ENCODE results near the gene PPIF. TPM values are rescaled to one million over a fixed set of nuclear protein-coding genes. Genes with fewer than 3 reads are reported as not detected.

The PPIF gene
- total and polyA plus RNA-seq, 8 donors, result 29.7 to 75.6 (median 31.0) TPM

DNA sequence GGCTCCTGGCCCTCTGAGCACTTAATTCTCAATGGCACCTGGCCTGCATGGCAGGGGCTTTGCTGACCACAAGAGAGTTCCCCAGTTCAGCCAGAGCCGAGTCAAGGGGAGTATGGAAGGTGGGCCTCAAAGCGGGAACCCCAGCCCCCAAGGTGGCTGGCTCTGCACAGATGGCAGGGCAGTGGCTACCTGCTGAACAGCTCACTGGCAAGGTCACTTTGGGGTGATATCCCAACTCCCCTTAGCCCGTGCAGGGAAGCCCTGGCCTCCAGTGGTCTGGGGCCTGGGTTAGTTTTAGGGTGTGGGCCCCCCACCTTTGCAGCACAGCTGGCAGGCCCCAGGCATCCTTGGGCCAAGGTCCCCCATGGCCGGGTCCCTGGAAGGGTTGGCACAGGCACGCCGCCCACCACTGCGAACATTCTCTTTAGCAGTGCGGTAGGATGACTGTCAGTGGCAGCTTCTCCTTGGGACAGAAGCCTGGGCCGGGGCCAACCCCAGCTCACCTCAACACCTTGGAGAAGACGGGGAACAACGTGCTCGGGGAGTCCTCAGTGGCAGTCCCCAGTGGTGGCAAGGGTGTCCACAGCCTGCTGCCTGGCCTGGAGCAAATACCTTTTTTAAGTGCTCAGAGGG, 36.8 kb downstream of the PPIF start:
- intact Hi-C loops (cut with DNase I), result no loop called here

DNA sequence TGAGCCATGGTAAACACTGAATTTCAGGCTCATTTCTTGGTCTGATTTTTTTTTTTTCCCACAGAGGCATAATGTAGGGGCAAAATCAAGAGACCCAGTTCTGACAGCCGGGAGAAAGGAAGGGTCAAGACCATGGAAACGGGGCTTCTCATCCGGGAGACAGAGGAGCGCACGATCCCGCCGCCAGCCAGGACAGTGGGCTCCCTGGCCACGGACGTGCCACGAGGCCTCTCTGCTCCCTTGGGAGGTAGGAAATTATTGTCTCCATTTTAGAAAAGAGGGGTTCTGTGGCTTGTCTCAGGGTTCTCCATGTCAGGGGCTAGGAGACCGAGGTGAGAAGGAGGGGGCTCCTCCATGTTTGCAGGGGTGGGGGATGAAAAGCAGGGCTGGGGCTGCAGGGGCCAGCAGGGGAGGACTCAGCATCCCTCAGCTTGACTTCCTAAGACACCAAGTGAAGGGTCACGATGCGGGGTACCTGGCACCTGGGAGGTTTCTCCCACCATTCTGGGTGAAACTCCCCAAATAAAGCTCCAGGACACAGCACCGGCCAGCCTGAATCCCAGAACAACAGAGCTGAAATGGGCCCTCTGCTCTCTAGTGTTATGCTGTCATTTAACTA, 37.6 kb downstream of the PPIF start:
- ATAC-seq (no peak), DNase-seq (peak in 1 of 4 donors; percentile 63)
- H3K4me3 ChIP-seq, result no peak overlapping the region
- H3K27ac ChIP-seq, result no peak overlapping the region
- TF ChIP-seq, protein P1, sequence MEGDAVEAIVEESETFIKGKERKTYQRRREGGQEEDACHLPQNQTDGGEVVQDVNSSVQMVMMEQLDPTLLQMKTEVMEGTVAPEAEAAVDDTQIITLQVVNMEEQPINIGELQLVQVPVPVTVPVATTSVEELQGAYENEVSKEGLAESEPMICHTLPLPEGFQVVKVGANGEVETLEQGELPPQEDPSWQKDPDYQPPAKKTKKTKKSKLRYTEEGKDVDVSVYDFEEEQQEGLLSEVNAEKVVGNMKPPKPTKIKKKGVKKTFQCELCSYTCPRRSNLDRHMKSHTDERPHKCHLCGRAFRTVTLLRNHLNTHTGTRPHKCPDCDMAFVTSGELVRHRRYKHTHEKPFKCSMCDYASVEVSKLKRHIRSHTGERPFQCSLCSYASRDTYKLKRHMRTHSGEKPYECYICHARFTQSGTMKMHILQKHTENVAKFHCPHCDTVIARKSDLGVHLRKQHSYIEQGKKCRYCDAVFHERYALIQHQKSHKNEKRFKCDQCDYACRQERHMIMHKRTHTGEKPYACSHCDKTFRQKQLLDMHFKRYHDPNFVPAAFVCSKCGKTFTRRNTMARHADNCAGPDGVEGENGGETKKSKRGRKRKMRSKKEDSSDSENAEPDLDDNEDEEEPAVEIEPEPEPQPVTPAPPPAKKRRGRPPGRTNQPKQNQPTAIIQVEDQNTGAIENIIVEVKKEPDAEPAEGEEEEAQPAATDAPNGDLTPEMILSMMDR (IDR thresholded peaks at IDR 0.05), result no peak
- peaks cover 10% of the 10 kb centered on the region in 2 donors for H3K4me1 ChIP-seq
- H3K9me3 ChIP-seq, result no peaks in the 10 kb centered on the region
- peaks cover 0 to 26% of the 10 kb centered on the region in 2 donors for H3K36me3 ChIP-seq
- H3K27me3 ChIP-seq, result no peaks in the 10 kb centered on the region
- intact Hi-C loops (cut with DNase I), result no loop called here

More for the DNA sequence above, 36.8 kb downstream of the PPIF start:
- Histone ChIP-seq H3K27me3 (no peaks in the 10 kb centered on the region), H3K27ac (no peak overlapping the region), H3K4me3 (no peak overlapping the region), H3K36me3 (peaks cover 0 to 26% of the 10 kb centered on the region in 2 donors), H3K4me1 (peaks cover 10% of the 10 kb centered on the region in 2 donors), H3K9me3 (no peaks in the 10 kb centered on the region)
- peak in 2 of 4 donors; percentile 29 to 68 for DNase-seq
- TF ChIP-seq, protein P1 (IDR thresholded peaks at IDR 0.05), result no peak
- no peak for ATAC-seq

DNA sequence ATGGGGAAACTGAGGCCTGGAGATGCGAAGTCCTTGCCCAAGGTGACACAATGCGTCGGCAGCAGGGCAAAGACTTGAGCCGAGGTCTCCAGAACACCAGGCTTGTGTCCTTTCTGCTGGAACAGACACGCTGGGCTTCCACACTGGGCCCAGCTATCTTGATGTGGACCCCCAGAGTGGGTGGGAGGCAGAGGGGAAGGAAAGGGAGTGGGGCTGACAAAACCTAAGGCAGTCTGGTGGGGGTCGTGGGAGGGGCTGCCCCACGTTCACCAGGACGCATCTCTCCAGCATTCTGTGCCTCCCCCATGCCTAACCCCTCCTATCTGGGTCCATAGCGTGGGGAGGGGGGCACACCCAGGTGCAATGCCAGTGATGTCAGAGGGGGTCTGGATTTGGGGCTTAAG, 38.1 kb downstream of the PPIF start:
- no peak overlapping the region for H3K4me3 ChIP-seq
- TF ChIP-seq, protein P1 (IDR thresholded peaks at IDR 0.05), result no peak
- DNase-seq (peak in 1 of 4 donors; percentile 7), ATAC-seq (no peak)
- no peak overlapping the region for H3K27ac ChIP-seq
- peaks cover 0 to 26% of the 10 kb centered on the region in 2 donors for H3K36me3 ChIP-seq
- H3K9me3 ChIP-seq, result no peaks in the 10 kb centered on the region
- no peaks in the 10 kb centered on the region for H3K27me3 ChIP-seq
- H3K4me1 ChIP-seq, result peaks cover 6 to 8% of the 10 kb centered on the region in 2 donors
- intact Hi-C loops (cut with DNase I), result no loop called here

DNA sequence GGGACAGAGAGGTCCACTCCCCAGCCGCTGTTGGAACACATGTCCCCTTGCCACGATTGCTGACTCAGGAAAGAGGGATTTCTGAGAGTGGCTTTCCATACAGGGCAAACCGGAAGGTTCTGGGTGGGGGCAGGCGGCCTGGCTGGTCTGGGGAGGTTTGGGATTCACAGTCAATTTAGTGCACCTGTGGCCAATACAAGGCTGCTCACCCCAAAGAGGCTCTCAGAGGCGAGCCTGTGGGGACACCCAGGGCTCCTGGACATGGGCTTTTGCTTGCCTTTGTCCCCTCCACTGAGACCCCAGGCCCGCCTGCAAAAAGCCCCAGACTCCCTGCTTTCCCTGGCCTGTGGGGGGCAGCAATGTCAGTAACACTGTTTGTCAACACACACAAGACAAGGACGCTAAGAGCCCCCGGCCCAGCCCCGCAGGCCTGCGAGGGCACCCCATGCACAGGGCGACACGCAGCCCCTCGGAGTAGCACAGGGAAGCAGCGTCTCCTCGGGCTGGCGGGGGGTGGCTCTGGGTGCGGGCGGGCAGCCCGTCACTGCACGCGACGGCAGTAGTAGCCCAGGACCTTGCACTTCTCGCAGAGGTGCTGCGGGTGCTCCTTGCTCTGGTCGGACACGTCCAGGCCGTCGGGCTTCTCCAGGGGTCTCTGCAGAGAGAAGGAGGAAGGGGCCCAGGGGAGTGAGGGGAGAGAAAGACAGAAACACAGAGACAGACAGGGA, 38.7 kb downstream of the PPIF start:
- TF ChIP-seq, protein P1 (IDR thresholded peaks at IDR 0.05), result no peak
- ATAC-seq, result no peak
- Histone ChIP-seq H3K27ac (no peak overlapping the region), H3K9me3 (no peaks in the 10 kb centered on the region), H3K36me3 (peaks cover 0 to 26% of the 10 kb centered on the region in 2 donors), H3K4me3 (no peak overlapping the region), H3K4me1 (peaks cover 0 to 5% of the 10 kb centered on the region in 2 donors), H3K27me3 (no peaks in the 10 kb centered on the region)
- intact Hi-C loops (cut with DNase I), result no loop called here
- DNase-seq, result peak in 1 of 4 donors; percentile 67
